ENCODE measurements around the gene PXMP4. TPM values are rescaled to one million over a fixed set of nuclear protein-coding genes. Genes with fewer than 3 reads are reported as not detected.

PXMP4 gene
- total RNA-seq, 4 donors from 2014 or later = 4.4 to 8.9 (median 6.8) TPM

- TF ChIP-seq CTCF (IDR thresholded peaks at IDR 0.05) (no peak), EP300 (IDR thresholded peaks at IDR 0.05) (no peak), POLR2AphosphoS5 (IDR thresholded peaks at IDR 0.05) (no peak), POLR2A (IDR thresholded peaks at IDR 0.05) (no peak)
- WGBS, 2 donors (ENCODE audit: low coverage in 1 of 2) = 81 to 86% methylated on average over 4 of the region's 5 CpGs
- Histone ChIP-seq H3K9me3 (peaks cover 0 to 11% (median 0%) of the 10 kb centered on the region in 3 donors), H3K4me1 (no peaks in the 10 kb centered on the region), H3K4me3 (no peak overlapping the region), H3K27me3 (no peaks in the 10 kb centered on the region), H3K27ac (no peak overlapping the region), H3K36me3 (peaks cover 0 to 95% of the 10 kb centered on the region in 2 donors)
- ATAC-seq = no peak
Measured at GRCh38 chr20:33753763-33754162, 33.7 kb upstream of the PXMP4 start.

DNA sequence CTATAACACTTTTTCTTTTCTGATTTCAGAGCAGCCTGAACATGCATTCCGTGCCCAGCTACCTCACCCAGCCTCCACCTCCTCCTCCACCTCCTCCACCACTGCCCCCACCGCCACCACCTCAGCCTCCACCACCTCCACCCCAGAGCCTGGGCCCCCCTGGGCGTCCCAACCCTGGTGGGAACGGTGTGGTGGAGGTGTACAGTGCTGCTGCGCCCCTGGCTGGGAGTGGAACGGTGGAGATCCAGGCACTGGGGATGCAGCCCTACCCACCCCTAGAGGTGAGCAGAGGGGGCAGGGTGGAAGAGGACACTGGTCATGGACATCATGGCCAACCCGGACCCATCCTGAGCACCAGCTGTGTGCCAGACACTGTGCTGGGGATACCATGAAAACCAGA is 33.0 kb upstream of the PXMP4 start:
- 83% methylated on average over 2 of the region's 7 CpGs; no CpG with 5 or more reads in 1 of the 2 donors for WGBS, 2 donors (ENCODE audit: low coverage in 1 of 2)
- ATAC-seq = no peak

GRCh38 chr20:33751775-33752174 is 31.7 kb upstream of the PXMP4 start:
- no peak for ATAC-seq
- TF ChIP-seq POLR2AphosphoS5 (IDR thresholded peaks at IDR 0.05) (no peak), POLR2A (IDR thresholded peaks at IDR 0.05) (no peak), CTCF (IDR thresholded peaks at IDR 0.05) (no peak), EP300 (IDR thresholded peaks at IDR 0.05) (no peak)
- H3K4me1 ChIP-seq = no peaks in the 10 kb centered on the region
- no peaks in the 10 kb centered on the region for H3K9me3 ChIP-seq
- WGBS, 2 donors (ENCODE audit: low coverage in 1 of 2) = 92 to 100% methylated on average over 2 of the region's 4 CpGs
- H3K27ac ChIP-seq = no peak overlapping the region
- H3K4me3 ChIP-seq = no peak overlapping the region
- peaks cover 0 to 78% of the 10 kb centered on the region in 2 donors for H3K36me3 ChIP-seq
- H3K27me3 ChIP-seq = no peaks in the 10 kb centered on the region

More for the DNA sequence above, 33.0 kb upstream of the PXMP4 start:
- no peak for TF ChIP-seq POLR2AphosphoS5 (IDR thresholded peaks at IDR 0.05)
- no peak for TF ChIP-seq POLR2A (IDR thresholded peaks at IDR 0.05)
- no peak for TF ChIP-seq EP300 (IDR thresholded peaks at IDR 0.05)
- no peak for TF ChIP-seq CTCF (IDR thresholded peaks at IDR 0.05)
- Histone ChIP-seq H3K9me3 (peaks cover 0 to 11% (median 0%) of the 10 kb centered on the region in 3 donors), H3K27me3 (no peaks in the 10 kb centered on the region), H3K36me3 (peaks cover 0 to 92% of the 10 kb centered on the region in 2 donors), H3K4me3 (no peak overlapping the region), H3K4me1 (no peaks in the 10 kb centered on the region), H3K27ac (no peak overlapping the region)

GRCh38 chr20:33746325-33746998 is 26.4 kb upstream of the PXMP4 start:
- Histone ChIP-seq H3K4me3 (no peak overlapping the region), H3K9me3 (no peaks in the 10 kb centered on the region), H3K4me1 (no peaks in the 10 kb centered on the region), H3K27ac (no peak overlapping the region), H3K36me3 (peaks cover 0 to 36% of the 10 kb centered on the region in 2 donors), H3K27me3 (no peaks in the 10 kb centered on the region)
- 79 to 86% methylated on average over 4 to 9 of the region's 12 CpGs for WGBS, 2 donors (ENCODE audit: low coverage in 1 of 2)
- no peak for ATAC-seq
- TF ChIP-seq EP300 (IDR thresholded peaks at IDR 0.05) = no peak
- no peak for TF ChIP-seq CTCF (IDR thresholded peaks at IDR 0.05)
- TF ChIP-seq POLR2AphosphoS5 (IDR thresholded peaks at IDR 0.05) = no peak
- no peak for TF ChIP-seq POLR2A (IDR thresholded peaks at IDR 0.05)

- WGBS, 2 donors (ENCODE audit: low coverage in 1 of 2) = 90 to 93% methylated on average over 11 of the region's 14 CpGs
- no peak overlapping the region for H3K4me3 ChIP-seq
Measured at GRCh38 chr20:33744773-33745385, 24.8 kb upstream of the PXMP4 start.

More at GRCh38 chr20:33744773-33745385, 24.8 kb upstream of the PXMP4 start:
- TF ChIP-seq POLR2A (IDR thresholded peaks at IDR 0.05) (no peak), CTCF (IDR thresholded peaks at IDR 0.05) (no peak), EP300 (IDR thresholded peaks at IDR 0.05) (no peak), POLR2AphosphoS5 (IDR thresholded peaks at IDR 0.05) (no peak)
- H3K36me3 ChIP-seq = peaks cover 0 to 21% of the 10 kb centered on the region in 2 donors
- H3K27ac ChIP-seq = no peak overlapping the region
- H3K27me3 ChIP-seq = no peaks in the 10 kb centered on the region
- no peaks in the 10 kb centered on the region for H3K9me3 ChIP-seq
- no peaks in the 10 kb centered on the region for H3K4me1 ChIP-seq
- ATAC-seq = no peak

Measured in gastroesophageal sphincter (tissue), 4 donors.